Measurements from ENCODE around the gene PARP6. TPM values are rescaled to one million over a fixed set of nuclear protein-coding genes. Genes with fewer than 3 reads are reported as not detected.

PARP6 gene
- total and polyA plus RNA-seq, 9 donors: 44.5 to 97.4 (median 70.0) TPM

DNA sequence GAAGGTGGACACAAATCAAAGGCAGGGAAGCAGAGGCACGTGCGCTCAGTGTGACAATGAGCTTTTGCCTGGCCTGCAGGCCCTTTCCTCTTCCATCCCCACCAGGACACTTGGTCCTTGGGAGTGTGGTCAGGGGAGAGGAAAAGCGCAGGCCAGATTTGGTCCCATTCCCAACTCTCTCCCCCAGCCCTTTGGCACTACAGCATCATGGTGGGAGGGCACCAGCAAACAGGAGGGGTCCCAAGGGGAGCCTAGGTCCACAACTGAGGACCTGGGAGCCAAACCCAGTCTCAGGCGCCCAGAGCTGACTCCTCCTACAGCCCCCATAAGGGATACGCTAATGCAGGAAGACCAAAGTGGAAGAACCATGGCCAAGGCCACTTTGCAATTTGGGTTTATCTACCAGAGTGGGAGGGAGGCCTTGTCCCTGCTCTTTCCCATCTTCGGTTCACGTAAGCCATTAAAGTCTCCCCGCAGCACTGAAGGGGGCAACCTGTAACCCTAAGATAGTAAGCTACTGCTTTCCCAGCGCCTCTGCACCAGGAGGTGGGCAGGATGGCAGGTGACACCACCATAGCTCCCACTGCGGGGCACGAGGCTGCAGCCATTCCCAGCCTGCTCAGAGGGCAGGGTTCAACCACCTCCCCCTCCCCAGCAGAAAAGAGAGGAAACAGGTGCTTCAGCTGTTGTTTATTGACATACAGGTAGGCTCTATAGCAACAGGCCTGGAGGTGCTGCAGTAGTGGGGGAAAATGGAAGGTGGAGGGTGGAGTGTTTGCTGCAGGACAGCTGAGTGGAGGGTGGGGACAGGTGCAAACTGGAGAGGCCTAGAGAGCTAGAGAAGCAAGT is 73.8 kb downstream of the PARP6 start:
- no peaks in the 10 kb centered on the region for H3K36me3 ChIP-seq
- H3K27ac ChIP-seq: no peak overlapping the region
- no peak for DNase-seq
- H3K4me3 ChIP-seq: no peak overlapping the region
- TF ChIP-seq, protein P1, sequence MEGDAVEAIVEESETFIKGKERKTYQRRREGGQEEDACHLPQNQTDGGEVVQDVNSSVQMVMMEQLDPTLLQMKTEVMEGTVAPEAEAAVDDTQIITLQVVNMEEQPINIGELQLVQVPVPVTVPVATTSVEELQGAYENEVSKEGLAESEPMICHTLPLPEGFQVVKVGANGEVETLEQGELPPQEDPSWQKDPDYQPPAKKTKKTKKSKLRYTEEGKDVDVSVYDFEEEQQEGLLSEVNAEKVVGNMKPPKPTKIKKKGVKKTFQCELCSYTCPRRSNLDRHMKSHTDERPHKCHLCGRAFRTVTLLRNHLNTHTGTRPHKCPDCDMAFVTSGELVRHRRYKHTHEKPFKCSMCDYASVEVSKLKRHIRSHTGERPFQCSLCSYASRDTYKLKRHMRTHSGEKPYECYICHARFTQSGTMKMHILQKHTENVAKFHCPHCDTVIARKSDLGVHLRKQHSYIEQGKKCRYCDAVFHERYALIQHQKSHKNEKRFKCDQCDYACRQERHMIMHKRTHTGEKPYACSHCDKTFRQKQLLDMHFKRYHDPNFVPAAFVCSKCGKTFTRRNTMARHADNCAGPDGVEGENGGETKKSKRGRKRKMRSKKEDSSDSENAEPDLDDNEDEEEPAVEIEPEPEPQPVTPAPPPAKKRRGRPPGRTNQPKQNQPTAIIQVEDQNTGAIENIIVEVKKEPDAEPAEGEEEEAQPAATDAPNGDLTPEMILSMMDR (IDR thresholded peaks at IDR 0.05): no peak
- TF ChIP-seq POLR2A (IDR thresholded peaks at IDR 0.05) (no peak), EP300 (IDR thresholded peaks at IDR 0.05) (no peak)
- intact Hi-C loops (cut with DNase I): no loop called here
- H3K9me3 ChIP-seq: no peaks in the 10 kb centered on the region
- WGBS, 3 donors: 63 to 70% (median 68%) methylated on average over 11 of the region's 11 CpGs
- peaks cover 4% of the 10 kb centered on the region for H3K4me1 ChIP-seq (ENCODE audit: insufficient read depth)
- no peaks in the 10 kb centered on the region for H3K27me3 ChIP-seq

DNA sequence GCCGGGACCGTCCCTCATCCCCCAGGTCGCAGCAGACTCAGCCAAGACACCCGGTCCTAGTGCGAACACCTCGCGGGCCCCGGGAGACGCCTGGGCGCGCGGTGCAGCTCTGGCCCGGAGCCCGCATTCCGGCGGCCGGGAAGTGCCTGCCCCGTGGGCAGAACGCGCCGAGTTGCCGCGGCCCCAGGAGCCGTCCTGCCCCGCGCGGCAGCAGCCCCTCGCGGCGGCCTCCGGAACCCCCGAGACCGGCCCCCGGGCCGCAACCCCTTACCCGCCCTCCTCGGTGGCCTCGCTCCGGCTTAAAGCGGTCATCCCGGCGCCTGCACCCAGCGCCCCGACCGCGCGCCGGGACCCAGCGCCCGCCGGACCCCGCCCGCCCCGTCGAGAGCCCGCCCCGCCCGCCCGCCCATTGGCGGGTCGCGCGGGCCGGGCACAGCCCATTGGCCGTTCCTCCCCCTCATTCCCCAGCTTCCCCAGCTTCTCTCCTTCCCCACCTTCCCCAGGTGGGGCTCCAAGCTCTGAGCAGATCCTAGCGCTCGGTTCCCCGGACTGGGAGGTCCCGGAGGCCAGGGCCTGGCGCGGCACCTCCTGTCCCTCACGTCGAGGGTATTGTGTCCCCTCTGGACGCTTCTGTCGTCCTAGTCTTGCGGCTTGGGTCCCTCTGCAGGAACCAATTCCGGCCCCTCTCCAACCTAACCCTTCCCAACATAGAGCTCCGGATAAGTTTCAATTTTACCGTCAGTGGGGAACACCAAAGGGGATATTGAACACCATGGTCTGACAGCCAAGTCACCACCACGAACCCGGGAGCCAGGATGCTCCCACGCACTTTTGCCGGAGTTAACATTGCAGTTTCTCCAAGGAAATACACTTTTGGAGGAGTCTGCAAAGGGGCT is 74.6 kb downstream of the PARP6 start, which contains the start of gene GRAMD2A:
Gene GRAMD2A (minus strand): TSS at position 328 of the 896 bp plus-strand sequence.
- H3K27ac ChIP-seq: no peak within 1 kb of the TSS
- peaks cover 3% of the 10 kb centered on the region for H3K4me1 ChIP-seq (ENCODE audit: insufficient read depth)
- no peaks in the 10 kb centered on the region for H3K36me3 ChIP-seq
- TF ChIP-seq EP300 (IDR thresholded peaks at IDR 0.05) (no peak), POLR2A (IDR thresholded peaks at IDR 0.05) (no peak)
- TF ChIP-seq, protein P1 (IDR thresholded peaks at IDR 0.05): no peak
- H3K27me3 ChIP-seq: no peaks in the 10 kb centered on the region
- peak in 1 of 5 donors; percentile 62 for DNase-seq
- no peaks in the 10 kb centered on the region for H3K9me3 ChIP-seq
- peak within 1 kb of the TSS; percentile 29 for H3K4me3 ChIP-seq
- intact Hi-C loops (cut with DNase I): no loop called here
- WGBS, 3 donors: 4 to 8% (median 7%) methylated on average over 60 to 83 of the region's 83 CpGs

DNA sequence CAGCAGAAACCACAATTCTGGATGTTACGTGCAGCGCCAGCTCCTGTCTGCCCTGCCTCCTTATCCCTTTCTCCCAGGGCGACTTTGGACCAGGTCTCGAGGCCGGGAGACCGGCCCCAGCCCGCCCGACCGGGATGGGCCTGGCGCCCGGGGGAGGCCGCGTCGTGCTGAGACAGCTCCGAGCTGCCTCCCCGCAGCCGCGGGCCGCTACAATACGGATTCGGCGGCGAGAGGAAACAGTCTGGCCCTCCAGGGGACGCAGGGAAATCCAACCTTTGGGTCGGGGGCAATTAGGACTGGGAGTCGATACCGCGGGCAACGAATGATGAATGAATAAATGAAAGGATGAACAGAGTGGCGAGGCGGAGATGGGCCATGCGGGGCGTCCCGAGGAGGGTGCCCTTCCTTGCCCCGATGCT is 75.3 kb downstream of the PARP6 start:
- intact Hi-C loops (cut with DNase I): no loop called here

More for the DNA sequence above, 75.3 kb downstream of the PARP6 start:
- TF ChIP-seq POLR2A (IDR thresholded peaks at IDR 0.05): no peak
- TF ChIP-seq EP300 (IDR thresholded peaks at IDR 0.05): no peak
- TF ChIP-seq, protein P1 (IDR thresholded peaks at IDR 0.05): no peak
- WGBS, 3 donors: 6 to 11% (median 8%) methylated on average over 34 to 35 of the region's 35 CpGs
- peaks cover 2% of the 10 kb centered on the region for H3K4me1 ChIP-seq (ENCODE audit: insufficient read depth)
- no peaks in the 10 kb centered on the region for H3K9me3 ChIP-seq
- H3K27ac ChIP-seq: no peak overlapping the region
- no peak for DNase-seq
- H3K36me3 ChIP-seq: no peaks in the 10 kb centered on the region
- peak overlapping the region; percentile 29 for H3K4me3 ChIP-seq
- no peaks in the 10 kb centered on the region for H3K27me3 ChIP-seq

Measured in ovary (tissue), 9 donors.